ENCODE results near the gene RBM42. TPM values are rescaled to one million over a fixed set of nuclear protein-coding genes. Genes with fewer than 3 reads are reported as not detected.
A peak's percentile ranks its signal among the peaks of the same experiment; 100 is the strongest.

The RBM42 gene
- total RNA-seq, 1 experiment from 2014 or later, result 180 TPM

DNA sequence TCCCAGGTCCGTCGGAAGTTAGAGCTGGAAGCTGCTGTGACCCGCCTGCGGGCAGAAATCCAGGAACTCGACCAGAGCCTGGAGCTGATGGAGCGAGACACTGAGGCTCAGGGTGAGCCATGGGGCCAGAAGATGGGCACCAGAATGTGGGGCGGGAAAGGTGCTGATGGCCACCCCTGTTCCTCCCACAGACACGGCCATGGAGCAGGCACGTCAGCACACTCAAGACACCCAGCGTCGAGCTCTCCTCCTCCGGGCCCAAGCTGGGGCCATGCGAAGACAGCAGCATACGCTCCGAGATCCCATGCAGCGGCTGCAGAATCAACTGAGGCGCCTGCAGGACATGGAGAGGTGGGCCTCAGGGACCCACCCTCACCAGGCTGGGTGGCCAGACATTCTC is 13.8 kb upstream of the RBM42 start:
- no peaks in the 10 kb centered on the region for H3K36me3 ChIP-seq (ENCODE audit: control insufficient read depth, insufficient read depth, low read length)
- no peaks in the 10 kb centered on the region for H3K4me1 ChIP-seq (ENCODE audit: control insufficient read depth, insufficient read depth, low read length)
- DNase-seq (ENCODE audit: low read depth, low spot score) (no peak), ATAC-seq (no peak)
- H3K9me3 ChIP-seq (ENCODE audit: control insufficient read depth, insufficient read depth, low read depth, low read length), result no peaks in the 10 kb centered on the region
- CTCF ChIA-PET, result no interaction called here
- in situ Hi-C loops (cut with HindIII; ENCODE audit: low pct_unique_long_range_greater_than_20kb, low sequenced_read_pairs), result no loop called here
- TF ChIP-seq TCF7L2 (IDR thresholded peaks at IDR 0.05; ENCODE audit: low read depth, low read length) (no peak), POLR2AphosphoS5 (IDR thresholded peaks at IDR 0.05; ENCODE audit: low read depth, low read length) (no peak), SIN3A (IDR thresholded peaks at IDR 0.05; ENCODE audit: borderline replicate concordance, insufficient read depth, low read depth, low read length) (no peak)
- TF ChIP-seq, protein P1, sequence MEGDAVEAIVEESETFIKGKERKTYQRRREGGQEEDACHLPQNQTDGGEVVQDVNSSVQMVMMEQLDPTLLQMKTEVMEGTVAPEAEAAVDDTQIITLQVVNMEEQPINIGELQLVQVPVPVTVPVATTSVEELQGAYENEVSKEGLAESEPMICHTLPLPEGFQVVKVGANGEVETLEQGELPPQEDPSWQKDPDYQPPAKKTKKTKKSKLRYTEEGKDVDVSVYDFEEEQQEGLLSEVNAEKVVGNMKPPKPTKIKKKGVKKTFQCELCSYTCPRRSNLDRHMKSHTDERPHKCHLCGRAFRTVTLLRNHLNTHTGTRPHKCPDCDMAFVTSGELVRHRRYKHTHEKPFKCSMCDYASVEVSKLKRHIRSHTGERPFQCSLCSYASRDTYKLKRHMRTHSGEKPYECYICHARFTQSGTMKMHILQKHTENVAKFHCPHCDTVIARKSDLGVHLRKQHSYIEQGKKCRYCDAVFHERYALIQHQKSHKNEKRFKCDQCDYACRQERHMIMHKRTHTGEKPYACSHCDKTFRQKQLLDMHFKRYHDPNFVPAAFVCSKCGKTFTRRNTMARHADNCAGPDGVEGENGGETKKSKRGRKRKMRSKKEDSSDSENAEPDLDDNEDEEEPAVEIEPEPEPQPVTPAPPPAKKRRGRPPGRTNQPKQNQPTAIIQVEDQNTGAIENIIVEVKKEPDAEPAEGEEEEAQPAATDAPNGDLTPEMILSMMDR (IDR thresholded peaks at IDR 0.05), result no peak
- TF ChIP-seq, protein P2, sequence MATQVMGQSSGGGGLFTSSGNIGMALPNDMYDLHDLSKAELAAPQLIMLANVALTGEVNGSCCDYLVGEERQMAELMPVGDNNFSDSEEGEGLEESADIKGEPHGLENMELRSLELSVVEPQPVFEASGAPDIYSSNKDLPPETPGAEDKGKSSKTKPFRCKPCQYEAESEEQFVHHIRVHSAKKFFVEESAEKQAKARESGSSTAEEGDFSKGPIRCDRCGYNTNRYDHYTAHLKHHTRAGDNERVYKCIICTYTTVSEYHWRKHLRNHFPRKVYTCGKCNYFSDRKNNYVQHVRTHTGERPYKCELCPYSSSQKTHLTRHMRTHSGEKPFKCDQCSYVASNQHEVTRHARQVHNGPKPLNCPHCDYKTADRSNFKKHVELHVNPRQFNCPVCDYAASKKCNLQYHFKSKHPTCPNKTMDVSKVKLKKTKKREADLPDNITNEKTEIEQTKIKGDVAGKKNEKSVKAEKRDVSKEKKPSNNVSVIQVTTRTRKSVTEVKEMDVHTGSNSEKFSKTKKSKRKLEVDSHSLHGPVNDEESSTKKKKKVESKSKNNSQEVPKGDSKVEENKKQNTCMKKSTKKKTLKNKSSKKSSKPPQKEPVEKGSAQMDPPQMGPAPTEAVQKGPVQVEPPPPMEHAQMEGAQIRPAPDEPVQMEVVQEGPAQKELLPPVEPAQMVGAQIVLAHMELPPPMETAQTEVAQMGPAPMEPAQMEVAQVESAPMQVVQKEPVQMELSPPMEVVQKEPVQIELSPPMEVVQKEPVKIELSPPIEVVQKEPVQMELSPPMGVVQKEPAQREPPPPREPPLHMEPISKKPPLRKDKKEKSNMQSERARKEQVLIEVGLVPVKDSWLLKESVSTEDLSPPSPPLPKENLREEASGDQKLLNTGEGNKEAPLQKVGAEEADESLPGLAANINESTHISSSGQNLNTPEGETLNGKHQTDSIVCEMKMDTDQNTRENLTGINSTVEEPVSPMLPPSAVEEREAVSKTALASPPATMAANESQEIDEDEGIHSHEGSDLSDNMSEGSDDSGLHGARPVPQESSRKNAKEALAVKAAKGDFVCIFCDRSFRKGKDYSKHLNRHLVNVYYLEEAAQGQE (IDR thresholded peaks at IDR 0.05; ENCODE audit: insufficient read depth in 1 of 2, low read depth in 2 of 2, low read length in 1 of 2), result no peak
- intact Hi-C loops (cut with micrococcal nuclease; ENCODE audit: unreplicated experiment), result no loop called here
- H3K4me3 ChIP-seq (ENCODE audit: low read depth in 2 of 2, low read length in 2 of 2), result no peak overlapping the region
- POLR2A ChIA-PET, result no interaction called here
- no peaks in the 10 kb centered on the region for H3K27me3 ChIP-seq (ENCODE audit: control insufficient read depth, insufficient read depth, low read length)
- no peak overlapping the region for H3K27ac ChIP-seq (ENCODE audit: low read length)
- no TSS peak for BruUV-seq (replicated peaks)

- H3K9me3 ChIP-seq (ENCODE audit: control insufficient read depth, insufficient read depth, low read depth, low read length), result no peaks in the 10 kb centered on the region
- H3K4me3 ChIP-seq (ENCODE audit: low read depth in 2 of 2, low read length in 2 of 2), result no peak overlapping the region
- BruUV-seq (replicated peaks), result no TSS peak
- no peaks in the 10 kb centered on the region for H3K4me1 ChIP-seq (ENCODE audit: control insufficient read depth, insufficient read depth, low read length)
- H3K27ac ChIP-seq (ENCODE audit: low read length), result no peak overlapping the region
- peak; percentile 77 for ATAC-seq
- in situ Hi-C loops (cut with HindIII; ENCODE audit: low pct_unique_long_range_greater_than_20kb, low sequenced_read_pairs), result no loop called here
- CTCF ChIA-PET, result no interaction called here
- POLR2A ChIA-PET, result no interaction called here
- TF ChIP-seq TCF7L2 (IDR thresholded peaks at IDR 0.05; ENCODE audit: low read depth, low read length), result no peak
- TF ChIP-seq, protein P1 (IDR thresholded peaks at IDR 0.05), result no peak
- TF ChIP-seq POLR2AphosphoS5 (IDR thresholded peaks at IDR 0.05; ENCODE audit: low read depth, low read length), result no peak
- TF ChIP-seq SIN3A (IDR thresholded peaks at IDR 0.05; ENCODE audit: borderline replicate concordance, insufficient read depth, low read depth, low read length), result no peak
- TF ChIP-seq, protein P2 (IDR thresholded peaks at IDR 0.05; ENCODE audit: insufficient read depth in 1 of 2, low read depth in 2 of 2, low read length in 1 of 2), result no peak
- DNase-seq (ENCODE audit: low read depth, low spot score), result no peak
- no peaks in the 10 kb centered on the region for H3K27me3 ChIP-seq (ENCODE audit: control insufficient read depth, insufficient read depth, low read length)
- intact Hi-C loops (cut with micrococcal nuclease; ENCODE audit: unreplicated experiment), result no loop called here
- H3K36me3 ChIP-seq (ENCODE audit: control insufficient read depth, insufficient read depth, low read length), result no peaks in the 10 kb centered on the region
These were observed 10.0 kb upstream of the RBM42 start for GRCh38 chr19:35618857-35619256.
